Activated naive CD4-positive, alpha-beta T cell (primary cell): ENCODE measurements around the gene PHF5A.
"Not testable (repeated sequence)": the region's sequence is repeated elsewhere in the genome, so short reads cannot be mapped to it uniquely, and the experiment has no call there.

ENCODE experiments used
- DNase-seq, 4 experiments: peaks; one replicate each; lab custom pipeline; 2025; lab: John Stamatoyannopoulos, UW

The PHF5A gene

GRCh38 chr22:41488076-41488475, 19.6 kb upstream of the PHF5A start:
- no peak for DNase-seq

DNA sequence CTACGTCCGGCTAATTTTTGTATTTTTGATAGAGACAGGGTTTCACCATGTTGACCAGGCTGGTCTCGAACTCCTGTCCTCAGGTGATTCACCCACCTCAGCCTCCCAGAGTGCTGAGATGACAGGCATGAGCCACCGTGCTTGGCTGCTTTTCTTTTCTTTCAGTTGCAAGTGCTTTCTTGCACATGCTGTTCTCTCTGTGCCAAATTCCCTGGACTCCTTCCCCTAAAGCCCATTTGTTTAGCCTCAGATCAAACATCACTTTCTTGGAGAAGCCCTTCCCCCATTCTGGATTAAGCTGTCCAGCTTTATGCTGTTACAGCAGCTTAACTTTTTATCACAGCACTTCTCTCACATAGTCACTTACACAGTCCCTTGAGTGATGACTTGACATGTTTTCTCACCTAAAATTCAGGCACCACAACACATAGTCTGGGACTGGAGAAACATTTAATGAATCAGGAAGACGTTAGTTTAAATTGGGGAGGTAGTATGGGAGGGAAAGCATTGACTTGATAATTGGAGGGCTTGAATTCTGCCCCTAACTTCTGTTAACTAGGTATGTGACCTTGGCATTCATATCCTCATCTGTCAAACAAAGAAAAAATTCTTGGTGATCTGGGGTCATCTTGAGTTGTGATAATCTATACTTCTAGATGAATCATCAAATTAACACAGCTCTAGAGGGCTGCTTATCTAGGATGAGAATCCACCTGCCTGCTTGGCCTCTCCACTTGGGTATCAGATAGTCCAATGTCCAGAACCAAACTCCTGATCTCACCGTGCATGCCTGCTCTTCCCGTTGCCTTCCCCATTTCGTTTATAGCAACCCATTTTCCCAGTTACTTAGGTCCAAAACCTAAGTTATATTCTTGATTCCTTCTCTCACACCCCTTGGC, 18.8 kb upstream of the PHF5A start:
- no peak for DNase-seq

DNA sequence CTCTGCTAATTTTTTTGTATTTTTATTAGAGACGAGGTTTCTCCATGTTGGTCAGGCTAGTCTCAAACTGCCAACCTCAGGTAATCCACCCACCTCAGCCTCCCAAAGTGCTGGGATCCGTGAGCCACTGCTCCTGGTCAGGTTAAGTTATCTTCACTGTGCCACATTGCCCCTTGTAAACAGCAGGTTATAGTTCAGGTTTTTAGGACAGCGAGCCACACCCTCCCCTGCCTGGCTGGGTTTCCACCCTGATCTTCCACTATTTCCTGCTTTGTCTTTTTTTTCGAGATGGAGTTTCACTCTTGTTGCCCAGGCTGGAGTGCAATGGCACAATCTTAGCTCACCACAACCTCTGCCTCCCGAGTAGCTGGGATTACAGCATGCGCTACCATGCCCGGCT, 16.5 kb upstream of the PHF5A start:
- no peak for DNase-seq

- DNase-seq: no peak
These were observed 13.9 kb upstream of the PHF5A start for GRCh38 chr22:41482319-41482935.

DNA sequence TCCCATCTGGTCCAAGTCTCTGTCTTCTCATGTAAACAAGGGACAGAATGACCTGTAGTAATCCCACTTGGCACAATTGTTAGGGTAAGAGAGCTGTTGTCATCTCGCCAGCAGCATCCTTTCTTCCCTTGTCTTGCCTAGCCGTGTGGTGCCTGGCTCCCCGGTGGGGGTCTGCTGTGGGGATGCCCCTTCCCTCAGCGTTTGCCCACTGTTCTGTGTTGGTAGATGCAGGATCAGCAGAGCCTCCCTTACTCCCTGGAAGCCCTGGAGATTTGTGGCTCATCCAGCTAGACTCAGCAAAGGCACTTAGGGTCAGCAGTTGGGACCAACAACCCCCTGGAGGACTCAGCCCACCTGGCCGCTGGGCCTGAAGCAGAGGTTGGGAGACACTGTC, 13.4 kb upstream of the PHF5A start:
- DNase-seq: no peak

DNA sequence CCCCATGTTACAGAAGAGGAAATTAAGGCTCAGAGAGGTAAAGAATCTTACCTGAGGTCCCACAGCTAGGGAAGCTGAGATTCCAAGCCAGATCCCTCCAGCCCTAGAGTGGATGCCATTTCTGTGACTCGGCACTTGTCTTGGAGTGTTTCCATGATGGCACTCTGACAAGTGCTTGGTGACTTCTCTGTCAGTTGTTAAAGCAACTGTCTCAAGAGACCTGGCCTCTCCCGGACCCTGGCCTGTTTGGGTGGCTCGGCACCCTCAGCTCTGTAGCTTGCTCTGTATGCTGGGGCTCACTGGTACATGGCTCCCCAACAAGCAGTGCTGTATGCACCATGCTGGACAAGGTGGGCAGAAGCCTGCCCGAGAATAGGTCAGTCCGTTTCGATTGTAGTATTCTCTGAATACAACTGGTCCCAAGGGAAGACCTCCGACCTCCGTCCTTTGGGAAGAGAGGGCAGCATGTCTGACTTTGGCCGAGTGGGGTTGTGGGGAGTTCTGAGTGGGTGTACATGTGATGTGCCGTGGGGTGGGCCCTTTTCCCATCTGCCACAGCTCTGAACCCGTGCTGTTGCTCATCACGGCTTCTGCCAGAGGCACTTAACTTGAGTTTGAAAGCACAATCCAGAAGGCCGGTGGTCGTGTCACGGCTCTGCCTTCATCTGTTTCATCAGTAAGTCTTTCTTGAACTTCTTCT, 12.8 kb upstream of the PHF5A start:
- DNase-seq: no peak

DNA sequence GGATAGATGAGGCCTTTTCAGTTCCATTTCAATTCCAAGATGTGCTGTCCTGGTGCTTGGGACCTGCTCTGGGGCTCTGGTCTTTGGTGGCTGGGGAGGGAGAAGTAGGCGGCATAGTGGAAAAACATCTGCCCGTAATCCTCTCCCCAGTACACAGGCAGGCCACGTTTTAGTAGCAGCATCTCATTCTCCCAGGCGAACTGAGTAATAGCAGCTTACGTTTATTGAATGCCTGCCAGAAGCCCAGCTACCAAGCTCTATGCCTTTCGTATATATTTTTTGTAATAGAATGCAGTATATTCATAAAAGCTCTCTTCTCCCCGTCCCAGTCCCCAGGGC, 11.9 kb upstream of the PHF5A start:
- DNase-seq: no peak

GRCh38 chr22:41479671-41480396, 11.3 kb upstream of the PHF5A start:
- DNase-seq: no peak

GRCh38 chr22:41478891-41479521, 10.5 kb upstream of the PHF5A start:
- DNase-seq: no peak

- DNase-seq: no peak
These were observed 10.0 kb upstream of the PHF5A start for GRCh38 chr22:41478473-41478872.

DNA sequence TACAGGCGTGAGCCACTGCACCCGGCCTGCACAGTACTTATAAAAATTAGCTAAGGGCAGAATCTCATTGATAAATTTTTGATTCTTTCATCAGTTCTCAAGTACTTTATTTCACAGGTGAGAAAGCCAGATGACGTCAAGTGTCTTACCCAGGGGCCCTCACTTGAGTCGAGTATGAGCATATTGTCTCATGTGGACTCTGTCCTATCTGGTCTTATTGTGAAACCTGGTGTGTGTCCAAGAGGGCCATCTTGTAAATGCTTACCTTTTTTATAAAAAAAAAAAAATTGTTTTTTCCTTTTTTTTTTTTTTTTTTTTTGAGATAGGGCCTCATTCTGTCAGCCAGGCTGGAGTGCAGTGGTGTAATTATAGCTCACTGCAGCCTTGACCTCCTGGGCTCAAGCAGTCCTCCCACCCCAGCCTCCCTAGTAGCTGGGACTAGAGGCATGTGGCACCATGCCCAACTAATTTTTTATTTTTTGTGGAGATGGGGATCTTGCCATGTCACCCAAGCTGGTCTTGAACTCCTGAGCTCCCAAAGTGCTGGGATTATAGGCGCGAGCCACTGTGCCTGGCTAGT, 6.5 kb upstream of the PHF5A start:
- no peak for DNase-seq

GRCh38 chr22:41471568-41471967, 3.1 kb upstream of the PHF5A start:
- DNase-seq: no peak

DNA sequence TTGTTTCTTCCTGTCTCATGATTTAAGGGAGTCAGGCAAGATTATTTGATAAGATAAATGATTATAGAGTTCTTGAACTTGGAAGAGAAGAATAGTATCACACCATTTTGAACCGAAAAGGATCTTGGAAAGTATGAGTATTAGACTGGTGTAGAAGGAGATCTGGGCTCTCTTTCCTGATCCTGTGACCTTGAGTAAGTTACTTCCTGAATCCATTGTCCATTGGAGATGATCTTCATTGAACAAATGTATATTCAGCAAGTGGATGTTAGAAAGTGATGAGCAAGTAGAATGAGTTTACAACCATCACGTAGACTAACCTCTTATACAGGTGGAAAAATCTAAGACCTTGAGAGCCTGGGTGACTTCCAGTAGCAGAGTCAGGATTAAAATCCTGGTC, 2.4 kb upstream of the PHF5A start:
- DNase-seq: no peak

DNA sequence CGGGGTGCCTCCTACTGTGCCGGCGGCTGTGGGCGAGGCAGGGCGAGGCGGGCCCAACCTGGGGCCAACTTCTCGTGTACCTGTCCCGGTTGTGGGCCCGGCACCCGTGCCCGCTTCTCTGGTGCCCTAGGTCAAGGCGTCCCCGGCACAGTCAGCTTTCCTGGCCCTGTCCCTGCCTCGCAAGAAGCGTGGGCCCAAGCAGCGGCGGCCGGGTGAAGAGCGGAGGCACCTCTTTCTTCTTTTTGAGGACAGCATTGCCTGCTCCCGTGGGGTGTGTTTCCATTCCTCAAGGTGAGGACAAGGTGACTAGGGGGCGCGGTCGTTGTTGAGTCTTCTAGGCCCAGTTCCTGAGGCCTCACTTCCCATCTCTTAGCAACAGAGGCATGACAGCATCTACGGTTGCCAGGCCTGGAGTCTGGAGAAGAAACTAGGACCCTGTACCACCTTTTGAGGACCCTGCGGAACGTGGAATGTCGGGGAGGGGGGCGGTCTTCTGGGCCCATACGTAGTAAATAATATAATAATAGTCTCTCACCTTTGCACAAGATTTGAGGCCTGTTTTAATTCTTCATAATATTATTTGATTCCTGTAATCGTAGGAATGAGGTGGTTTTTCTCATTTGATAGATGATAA, 843 bp upstream of the PHF5A start:
- peak in 2 of 4 experiments; percentile 35 to 45 for DNase-seq

DNA sequence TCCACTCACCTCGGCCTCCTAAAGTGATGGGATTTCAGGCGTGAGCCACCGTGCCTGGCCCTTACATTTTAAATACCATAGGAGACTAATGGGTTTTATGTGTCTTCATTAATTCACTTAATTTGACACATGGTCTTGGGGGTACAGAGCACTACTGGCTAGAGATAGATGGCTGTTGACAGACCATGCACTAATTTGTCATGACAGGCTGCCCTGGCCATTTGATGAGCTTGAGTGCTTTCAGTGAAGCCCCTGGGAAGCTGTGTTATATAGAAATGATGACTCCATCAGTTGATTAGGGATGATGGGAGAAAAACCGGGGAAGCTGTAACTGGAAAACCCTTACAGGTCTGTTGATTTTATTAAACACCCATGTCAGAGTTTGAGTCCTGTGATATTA, 6.6 kb downstream of the PHF5A start:
- no peak for DNase-seq

GRCh38 chr22:41460071-41460470, 8.4 kb downstream of the PHF5A start:
- not testable (repeated sequence) for DNase-seq

DNA sequence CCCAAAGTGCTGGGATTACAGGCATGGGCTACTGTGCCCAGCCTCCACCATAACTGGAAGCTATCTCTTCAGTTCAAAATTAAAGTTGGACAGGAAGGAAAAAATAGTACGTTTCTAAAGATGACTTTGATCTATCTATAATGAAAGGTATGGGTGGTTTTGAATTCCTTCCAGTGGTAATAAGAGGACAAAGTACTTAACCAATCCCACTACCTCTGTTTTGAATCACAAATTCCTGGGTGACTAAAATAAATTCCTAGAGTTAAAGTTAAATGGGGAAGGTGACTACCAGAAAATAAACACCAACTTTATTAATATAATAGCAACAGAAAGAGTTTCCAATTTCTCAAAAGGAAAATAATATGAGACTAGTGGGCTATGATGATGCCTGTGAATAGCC, 9.1 kb downstream of the PHF5A start:
- DNase-seq: no peak

DNA sequence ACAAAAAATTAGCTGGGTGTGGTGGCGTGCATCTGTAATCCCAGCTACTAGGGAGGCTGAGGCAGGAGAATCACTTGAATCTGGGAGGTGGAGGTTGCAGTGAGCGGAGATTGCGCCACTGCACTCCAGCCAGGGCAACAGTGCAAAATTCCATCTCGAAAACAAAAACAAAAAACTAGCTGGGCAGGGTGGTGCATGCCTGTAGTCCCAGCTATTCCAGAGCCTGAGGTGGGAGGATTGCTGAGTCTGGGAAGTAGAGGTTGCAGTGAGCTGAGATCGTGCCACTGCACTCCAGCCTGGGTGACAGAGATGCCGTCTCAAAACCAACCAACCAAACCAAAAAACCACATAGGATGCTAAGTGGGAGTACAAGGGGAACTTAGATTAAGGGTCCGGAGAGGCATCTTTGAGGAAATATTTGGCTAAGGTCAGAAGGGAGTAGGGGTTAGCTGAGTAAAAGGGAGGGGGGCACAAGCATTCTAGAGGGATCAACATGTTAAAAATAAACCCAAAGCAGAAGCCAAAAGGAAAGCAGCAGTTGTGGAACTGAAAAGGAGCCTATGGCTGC, 10.2 kb downstream of the PHF5A start:
- no peak for DNase-seq

- DNase-seq: peak; percentile 68 to 82 (median 72)
These were observed 20.2 kb downstream of the PHF5A start for GRCh38 chr22:41448189-41448808.
